Upper lobe of left lung (tissue), 6 donors: ENCODE data around the gene LTBP1. TPM values are rescaled to one million over a fixed set of nuclear protein-coding genes. Genes with fewer than 3 reads are reported as not detected.

Source experiments
- ATAC-seq, 2 donors: fragments of 200-7000 bp; cut with Tn5 transposase; one replicate each; pipeline ENCODE4 v1.9.1; 2022; ENCODE audit warnings: mild to moderate bottlenecking in 2 of 2, moderate library complexity in 2 of 2; ENCODE audit not compliant: low FRiP score in 2 of 2
- DNase-seq, 2 donors: peaks; one replicate each; pipeline ENCODE4 v3.0.0-alpha.2; 2019 to 2020
- H3K27ac ChIP-seq, 4 donors: fragments of 200-600 bp; sonication (generic); one replicate each; pipeline ENCODE4 v1.5.1; 2016 to 2019
- H3K27me3 ChIP-seq, 4 donors: fragments of 200-600 bp; sonication (generic); one replicate each; pipeline ENCODE4 v1.5.1; 2017 to 2019
- H3K36me3 ChIP-seq, 4 donors: fragments of 200-600 bp; sonication (generic); one replicate each; pipeline ENCODE4 v1.5.1; 2016 to 2019
- H3K4me1 ChIP-seq, 4 donors: fragments of 200-600 bp; sonication (generic); one replicate each; pipeline ENCODE4 v1.5.1; 2018 to 2019
- H3K4me3 ChIP-seq, 4 donors: fragments of 200-600 bp; sonication (generic); one replicate each; pipeline ENCODE4 v1.5.1; 2017 to 2019; ENCODE audit warnings: mild to moderate bottlenecking in 2 of 4, moderate library complexity in 1 of 4
- H3K9me3 ChIP-seq, 4 donors: fragments of 200-600 bp; sonication (generic); one replicate each; pipeline ENCODE4 v1.5.1; 2018 to 2019
- EP300 ChIP-seq, 4 donors: sonication (generic); formaldehyde crosslinking; IDR thresholded peaks; one replicate each; pipeline ENCODE4 v1.5.1; 2017; ENCODE audit warnings: antibody characterized with exemption in 4 of 4, control low read depth in 2 of 4
- POLR2A ChIP-seq, 4 donors: fragments of 450-650 bp; IDR thresholded peaks; one replicate each; pipeline ENCODE4 v1.5.1; 2016 to 2017; ENCODE audit warnings: antibody characterized with exemption in 4 of 4, mild to moderate bottlenecking in 2 of 4
- POLR2AphosphoS5 ChIP-seq, 2 donors: sonication (generic); formaldehyde crosslinking; IDR thresholded peaks; one replicate each; pipeline ENCODE4 v1.5.1; 2017; ENCODE audit warnings: antibody characterized with exemption in 2 of 2
- WGBS, 2 donors: methylation state at CpG; one replicate each; pipeline ENCODE4 v1.1.5; 2017 to 2018; 5-methylcytosine and 5-hydroxymethylcytosine counted together
- total RNA-seq, 6 donors: library from RNA; depleted of rRNA in 4 of 6; stranded (reverse); fragments of >200 nt in 4 of 6; gene quantifications; one replicate each; pipeline versions ENCODE4 v1.1.0 to v1.2.1, GENCODE V29; 2016 to 2021
- TF ChIP-seq, protein P1 (sequence below), 6 experiments: fragments of 450-650 bp in 4 of 6; fragments of 200-600 bp in 2 of 6; sonication (generic) in 2 of 6; IDR thresholded peaks; one replicate each; pipeline ENCODE4 v1.5.1; 2016 to 2019; ENCODE audit warnings: antibody characterized with exemption in 6 of 6
- donor health status: DM: no; HTN: no; CAD: no; lungs with moderate emphysema.
- donor health status: DM: no; HTN: yes; CAD: no; lungs with severe emphysema.

The LTBP1 gene
- total RNA-seq, 6 donors from 2014 or later, result 11.5 to 45.0 (median 27.1) TPM

DNA sequence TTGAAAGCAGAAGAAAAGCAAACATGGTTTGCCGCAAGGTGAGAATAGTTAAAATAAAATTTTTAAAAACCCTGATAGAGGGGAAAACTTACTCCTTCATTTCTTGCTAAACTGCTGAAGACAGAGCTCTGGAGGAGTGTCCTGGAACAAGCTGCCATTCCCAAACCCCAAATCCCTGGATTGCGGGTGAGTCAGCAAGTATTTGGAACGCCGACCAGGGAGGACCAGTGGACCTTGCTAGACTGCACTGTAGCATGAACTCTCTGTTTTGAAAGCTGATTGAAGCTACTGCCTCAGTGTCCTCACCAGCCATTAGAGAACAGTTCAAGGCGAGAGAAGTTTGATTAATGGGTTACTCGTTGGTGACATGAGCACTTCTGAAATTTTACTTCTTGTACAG, 430.3 kb downstream of the LTBP1 start:
- no peak for TF ChIP-seq POLR2A (IDR thresholded peaks at IDR 0.05)
- TF ChIP-seq POLR2AphosphoS5 (IDR thresholded peaks at IDR 0.05), result no peak
- TF ChIP-seq, protein P1, sequence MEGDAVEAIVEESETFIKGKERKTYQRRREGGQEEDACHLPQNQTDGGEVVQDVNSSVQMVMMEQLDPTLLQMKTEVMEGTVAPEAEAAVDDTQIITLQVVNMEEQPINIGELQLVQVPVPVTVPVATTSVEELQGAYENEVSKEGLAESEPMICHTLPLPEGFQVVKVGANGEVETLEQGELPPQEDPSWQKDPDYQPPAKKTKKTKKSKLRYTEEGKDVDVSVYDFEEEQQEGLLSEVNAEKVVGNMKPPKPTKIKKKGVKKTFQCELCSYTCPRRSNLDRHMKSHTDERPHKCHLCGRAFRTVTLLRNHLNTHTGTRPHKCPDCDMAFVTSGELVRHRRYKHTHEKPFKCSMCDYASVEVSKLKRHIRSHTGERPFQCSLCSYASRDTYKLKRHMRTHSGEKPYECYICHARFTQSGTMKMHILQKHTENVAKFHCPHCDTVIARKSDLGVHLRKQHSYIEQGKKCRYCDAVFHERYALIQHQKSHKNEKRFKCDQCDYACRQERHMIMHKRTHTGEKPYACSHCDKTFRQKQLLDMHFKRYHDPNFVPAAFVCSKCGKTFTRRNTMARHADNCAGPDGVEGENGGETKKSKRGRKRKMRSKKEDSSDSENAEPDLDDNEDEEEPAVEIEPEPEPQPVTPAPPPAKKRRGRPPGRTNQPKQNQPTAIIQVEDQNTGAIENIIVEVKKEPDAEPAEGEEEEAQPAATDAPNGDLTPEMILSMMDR (IDR thresholded peaks at IDR 0.05), result no peak
- no peak for TF ChIP-seq EP300 (IDR thresholded peaks at IDR 0.05)
- WGBS, 2 donors, result 84 to 85% methylated on average over 6 of the region's 6 CpGs
- no peak for DNase-seq
- Histone ChIP-seq H3K4me1 (peaks cover 0 to 6% (median 0%) of the 10 kb centered on the region in 4 donors), H3K9me3 (no peaks in the 10 kb centered on the region), H3K4me3 (no peak overlapping the region), H3K27me3 (no peaks in the 10 kb centered on the region), H3K27ac (no peak overlapping the region), H3K36me3 (no peaks in the 10 kb centered on the region)
- ATAC-seq, result peak in 1 of 2 donors; percentile 84

DNA sequence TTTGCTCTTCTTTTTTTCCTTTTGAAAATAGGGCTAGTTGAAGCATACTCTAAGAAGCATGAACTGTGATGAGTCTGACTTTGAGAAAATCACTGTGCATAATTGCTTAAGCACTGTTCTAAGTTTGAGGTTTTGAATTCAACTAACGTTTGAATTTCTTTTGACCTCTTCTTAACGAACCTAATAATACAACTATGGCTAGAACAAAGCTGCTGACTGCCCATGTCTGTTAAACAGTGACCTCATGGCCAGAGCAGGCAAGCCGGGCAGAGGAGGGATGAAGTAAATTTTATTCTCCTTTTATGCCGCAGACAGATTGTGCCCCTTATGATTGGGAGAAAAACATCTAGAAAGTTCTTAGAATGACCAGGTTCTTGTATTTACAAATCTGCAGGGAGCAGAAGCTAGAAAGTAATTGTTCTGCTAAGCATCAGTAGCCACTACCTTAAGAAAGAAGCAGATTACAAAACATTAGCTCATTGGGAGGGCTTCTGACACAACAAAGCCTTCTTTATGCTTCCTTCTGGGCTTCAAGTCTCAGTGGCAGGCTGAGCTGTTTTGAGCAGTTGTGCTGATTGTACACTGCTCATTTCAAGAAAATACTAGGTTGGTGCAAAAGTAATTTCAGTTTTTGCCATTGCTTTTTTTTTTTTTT, 431.9 kb downstream of the LTBP1 start:
- H3K27ac ChIP-seq, result no peak overlapping the region
- no peaks in the 10 kb centered on the region for H3K27me3 ChIP-seq
- 79 to 83% methylated on average over 4 of the region's 4 CpGs for WGBS, 2 donors
- H3K4me1 ChIP-seq, result peaks cover 0 to 6% (median 0%) of the 10 kb centered on the region in 4 donors
- H3K4me3 ChIP-seq, result no peak overlapping the region
- no peaks in the 10 kb centered on the region for H3K9me3 ChIP-seq
- TF ChIP-seq, protein P1 (IDR thresholded peaks at IDR 0.05), result no peak
- TF ChIP-seq POLR2AphosphoS5 (IDR thresholded peaks at IDR 0.05) (no peak), POLR2A (IDR thresholded peaks at IDR 0.05) (no peak)
- no peaks in the 10 kb centered on the region for H3K36me3 ChIP-seq
- ATAC-seq, result peak in 1 of 2 donors; percentile 44
- DNase-seq, result no peak

DNA sequence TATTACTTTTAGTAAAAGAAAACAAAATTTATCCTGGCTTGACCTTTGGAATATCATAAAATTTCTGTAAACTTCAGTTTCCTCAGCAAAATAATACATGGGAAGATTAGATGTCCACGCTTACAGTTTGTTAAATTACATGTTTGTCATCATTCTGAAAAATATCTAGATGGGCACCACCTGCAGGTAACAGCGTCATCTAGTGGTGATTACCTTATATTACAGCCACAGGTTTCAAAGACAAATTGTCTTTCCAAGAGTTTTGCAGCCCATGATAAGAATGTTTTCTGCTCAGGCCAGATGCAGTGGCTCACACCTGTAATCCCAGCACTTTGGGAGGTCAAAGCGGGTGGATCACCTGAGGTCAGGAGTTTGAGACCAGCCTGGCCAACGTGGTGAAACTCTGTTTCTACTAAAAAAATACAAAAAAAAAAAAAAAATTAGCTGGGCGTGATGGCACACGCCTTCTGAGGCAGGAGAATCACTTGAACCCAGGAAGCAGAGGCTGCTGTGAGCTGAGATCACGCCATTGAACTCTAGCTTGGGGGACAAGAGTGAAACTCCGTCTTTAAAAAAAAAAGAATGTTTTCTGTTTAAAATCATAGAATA, 433.4 kb downstream of the LTBP1 start:
- H3K36me3 ChIP-seq, result no peaks in the 10 kb centered on the region
- 74 to 83% methylated on average over 8 of the region's 8 CpGs for WGBS, 2 donors
- no peak overlapping the region for H3K27ac ChIP-seq
- no peak overlapping the region for H3K4me3 ChIP-seq
- ATAC-seq, result no peak
- no peaks in the 10 kb centered on the region for H3K27me3 ChIP-seq
- H3K4me1 ChIP-seq, result peaks cover 0 to 6% (median 0%) of the 10 kb centered on the region in 4 donors
- no peaks in the 10 kb centered on the region for H3K9me3 ChIP-seq
- DNase-seq, result no peak
- TF ChIP-seq, protein P1 (IDR thresholded peaks at IDR 0.05), result peak in 2 of 6 experiments; percentile 27 to 33
- no peak for TF ChIP-seq POLR2A (IDR thresholded peaks at IDR 0.05)

DNA sequence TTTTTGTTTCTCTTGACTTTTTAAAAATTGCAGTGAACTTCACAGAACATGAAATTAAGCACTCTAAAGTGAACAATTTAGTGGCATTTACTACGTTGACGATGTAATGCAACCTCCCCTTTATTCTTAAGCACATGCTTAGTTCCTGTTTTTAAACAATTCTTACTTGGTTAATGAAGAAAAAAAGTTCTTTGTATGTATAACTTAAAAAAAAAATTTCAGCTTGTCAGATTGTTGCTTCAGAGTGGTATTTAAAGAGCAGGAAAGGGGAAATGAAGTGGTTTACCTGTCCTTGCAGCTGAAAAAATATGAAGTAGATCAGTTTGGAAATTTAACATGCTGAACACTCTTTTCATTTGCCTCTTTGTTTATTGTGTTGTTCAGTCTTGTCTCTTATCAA, 434.0 kb downstream of the LTBP1 start:
- H3K27me3 ChIP-seq, result no peaks in the 10 kb centered on the region
- H3K27ac ChIP-seq, result no peak overlapping the region
- WGBS, 2 donors, result 25 to 42% methylated on average over 2 of the region's 2 CpGs
- H3K4me1 ChIP-seq, result peaks cover 0 to 6% (median 0%) of the 10 kb centered on the region in 4 donors
- ATAC-seq, result no peak
- no peak overlapping the region for H3K4me3 ChIP-seq
- H3K36me3 ChIP-seq, result no peaks in the 10 kb centered on the region
- TF ChIP-seq EP300 (IDR thresholded peaks at IDR 0.05), result no peak
- no peak for DNase-seq
- no peaks in the 10 kb centered on the region for H3K9me3 ChIP-seq

DNA sequence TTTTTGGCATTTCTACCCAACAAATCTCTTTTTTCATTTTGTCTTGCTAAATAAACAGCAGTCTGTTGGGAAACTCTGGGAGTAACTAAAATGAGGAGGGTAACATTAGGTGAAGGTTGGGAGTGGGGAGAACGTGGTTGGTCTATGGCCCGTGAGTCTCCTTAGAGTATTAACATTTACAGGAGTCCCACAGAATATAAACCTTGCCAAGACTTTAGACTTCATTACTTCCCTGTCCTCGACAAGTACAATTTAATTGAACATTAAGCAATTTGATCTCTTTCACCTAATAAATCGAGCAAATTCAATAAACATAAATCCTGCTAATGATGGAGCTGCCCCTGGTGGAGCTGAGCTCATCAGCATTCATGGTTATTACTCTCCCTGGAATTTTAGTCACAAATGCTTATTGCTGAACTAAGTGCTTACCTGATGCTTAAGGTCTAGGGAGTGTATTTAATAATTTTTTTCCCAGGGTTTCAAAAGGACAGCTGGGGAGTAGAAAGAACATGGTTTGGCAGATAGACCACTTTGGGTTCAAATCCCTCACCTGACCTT, 434.6 kb downstream of the LTBP1 start:
- Histone ChIP-seq H3K36me3 (no peaks in the 10 kb centered on the region), H3K4me1 (peaks cover 0 to 6% (median 0%) of the 10 kb centered on the region in 4 donors), H3K27ac (no peak overlapping the region), H3K4me3 (no peak overlapping the region), H3K9me3 (no peaks in the 10 kb centered on the region), H3K27me3 (no peaks in the 10 kb centered on the region)
- 78 to 79% methylated on average over 4 of the region's 4 CpGs for WGBS, 2 donors
- DNase-seq, result no peak
- TF ChIP-seq, protein P1 (IDR thresholded peaks at IDR 0.05), result no peak
- TF ChIP-seq EP300 (IDR thresholded peaks at IDR 0.05), result no peak
- TF ChIP-seq POLR2AphosphoS5 (IDR thresholded peaks at IDR 0.05), result no peak
- TF ChIP-seq POLR2A (IDR thresholded peaks at IDR 0.05), result no peak
- no peak for ATAC-seq
